Measurements from ENCODE around the gene ZNF750.

Gene ZNF750

GRCh38 chr17:82873521-82873920, 33.7 kb upstream of the ZNF750 start:
- no peak for DNase-seq (ENCODE audit: low read depth in 2 of 3, low spot score in 1 of 3)

GRCh38 chr17:82872591-82873520, 33.0 kb upstream of the ZNF750 start:
- no peak for DNase-seq (ENCODE audit: low read depth in 2 of 3, low spot score in 1 of 3)

GRCh38 chr17:82871776-82872561, 32.1 kb upstream of the ZNF750 start:
- no peak for DNase-seq (ENCODE audit: low read depth in 2 of 3, low spot score in 1 of 3)

- DNase-seq (ENCODE audit: low read depth in 2 of 3, low spot score in 1 of 3): no peak
Measured at GRCh38 chr17:82871056-82871775, 31.4 kb upstream of the ZNF750 start.

GRCh38 chr17:82870541-82870940, 30.7 kb upstream of the ZNF750 start:
- no peak for DNase-seq (ENCODE audit: low read depth in 2 of 3, low spot score in 1 of 3)

- no peak for DNase-seq (ENCODE audit: low read depth in 2 of 3, low spot score in 1 of 3)
Measured at GRCh38 chr17:82870091-82870491, 30.3 kb upstream of the ZNF750 start.

GRCh38 chr17:82869536-82869935, 29.7 kb upstream of the ZNF750 start:
- no peak for DNase-seq (ENCODE audit: low read depth in 2 of 3, low spot score in 1 of 3)

GRCh38 chr17:82868715-82869131, 28.9 kb upstream of the ZNF750 start:
- no peak for DNase-seq (ENCODE audit: low read depth in 2 of 3, low spot score in 1 of 3)

GRCh38 chr17:82867763-82868325, 28.0 kb upstream of the ZNF750 start:
- no peak for DNase-seq (ENCODE audit: low read depth in 2 of 3, low spot score in 1 of 3)

GRCh38 chr17:82866590-82867191, 26.9 kb upstream of the ZNF750 start:
- no peak for DNase-seq (ENCODE audit: low read depth in 2 of 3, low spot score in 1 of 3)

- DNase-seq (ENCODE audit: low read depth in 2 of 3, low spot score in 1 of 3): no peak
Measured at GRCh38 chr17:82865774-82866395, 26.1 kb upstream of the ZNF750 start.

- no peak for DNase-seq (ENCODE audit: low read depth in 2 of 3, low spot score in 1 of 3)
Measured at GRCh38 chr17:82865274-82865673, 25.5 kb upstream of the ZNF750 start.

GRCh38 chr17:82864713-82865248, 25.0 kb upstream of the ZNF750 start:
- no peak for DNase-seq (ENCODE audit: low read depth in 2 of 3, low spot score in 1 of 3)

- DNase-seq (ENCODE audit: low read depth in 2 of 3, low spot score in 1 of 3): peak; percentile 72 to 80 (median 73)
Measured at GRCh38 chr17:82863941-82864712, 24.3 kb upstream of the ZNF750 start.

GRCh38 chr17:82863383-82863940, 23.6 kb upstream of the ZNF750 start:
- no peak for DNase-seq (ENCODE audit: low read depth in 2 of 3, low spot score in 1 of 3)

- no peak for DNase-seq (ENCODE audit: low read depth in 2 of 3, low spot score in 1 of 3)
Measured at GRCh38 chr17:82862737-82863382, 23.0 kb upstream of the ZNF750 start.

- no peak for DNase-seq (ENCODE audit: low read depth in 2 of 3, low spot score in 1 of 3)
Measured at GRCh38 chr17:82862191-82862590, 22.4 kb upstream of the ZNF750 start.

- DNase-seq (ENCODE audit: low read depth in 2 of 3, low spot score in 1 of 3): no peak
Measured at GRCh38 chr17:82861393-82861775, 21.6 kb upstream of the ZNF750 start.

All from stimulated activated CD4-positive, alpha-beta T cell treated with anti-CD3 and anti-CD28 coated beads, Interleukin-12 subunit alpha, Interleukin-12 subunit beta, amount 100 ng/mL, for 48 hours (primary cell).